Brain microvascular endothelial cell (primary cell): Measurements from ENCODE around the gene STRN.

Source experiments
- DNase-seq: peaks from one replicate; pipeline ENCODE4 v3.0.0-alpha.2; 2020
- H3K27ac ChIP-seq: fragments of 250-450 bp; sonication (Bioruptor Pico); 2 replicates; pipeline ENCODE4 v1.5.1; 2020; ENCODE audit warnings: mild to moderate bottlenecking, moderate library complexity
- H3K27me3 ChIP-seq: fragments of 250-450 bp; sonication (Bioruptor Pico); replicated peaks from 2 replicates; pipeline ENCODE4 v1.5.1; 2020; ENCODE audit warnings: mild to moderate bottlenecking
- H3K36me3 ChIP-seq: fragments of 250-450 bp; sonication (Bioruptor Pico); replicated peaks from 2 replicates; pipeline ENCODE4 v1.5.1; 2020; ENCODE audit warnings: mild to moderate bottlenecking
- H3K4me3 ChIP-seq: 2 replicates; pipeline ENCODE4 v1.5.1; 2011; ENCODE audit warnings: low read depth, mild to moderate bottlenecking, control low read depth, low read length, moderate library complexity
- CTCF ChIP-seq: IDR thresholded peaks from 2 replicates; pipeline ENCODE4 v1.5.1; 2011; ENCODE audit warnings: low read depth, mild to moderate bottlenecking, moderate library complexity, low read length, control low read depth, inconsistent platforms; ENCODE audit errors: missing control alignments
- in situ Hi-C: cut with HindIII; loops from 2 replicates; pipeline ENCODE4 v1.10.0; 2017; ENCODE audit warnings: low sequenced_read_pairs, low pct_ligation_motif_present

The STRN gene

DNA sequence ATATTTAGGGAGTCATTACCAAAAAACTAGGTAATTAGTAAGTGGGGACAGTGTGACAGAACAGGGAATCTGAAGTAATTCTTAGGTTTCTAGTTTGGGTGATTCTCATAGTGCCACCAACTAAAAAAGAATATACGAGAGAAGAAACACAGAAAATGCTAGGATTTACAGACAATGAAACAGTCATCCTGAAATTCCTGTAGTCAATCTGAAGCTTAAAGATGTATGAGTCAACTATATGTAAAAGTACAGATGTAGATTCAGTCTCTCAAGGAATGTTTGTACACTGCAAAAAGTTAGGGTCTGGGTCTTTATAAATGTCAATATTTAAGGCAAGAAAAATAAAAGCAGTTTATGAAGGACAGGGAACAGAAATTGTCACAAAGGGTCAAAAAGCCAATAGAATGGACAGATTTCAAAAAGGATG is 107.0 kb downstream of the STRN start:
- Histone ChIP-seq H3K4me3 (no peak overlapping the region), H3K27ac (no peak overlapping the region), H3K36me3 (peaks cover 4% of the 10 kb centered on the region), H3K27me3 (no peaks in the 10 kb centered on the region)
- no peak for DNase-seq
- in situ Hi-C loops, result no loop called here
- TF ChIP-seq CTCF, result no peak

- in situ Hi-C loops, result no loop called here
- no peak overlapping the region for H3K27ac ChIP-seq
- H3K36me3 ChIP-seq, result peaks cover 4% of the 10 kb centered on the region
- no peak overlapping the region for H3K4me3 ChIP-seq
- TF ChIP-seq CTCF, result no peak
- no peak for DNase-seq
- no peaks in the 10 kb centered on the region for H3K27me3 ChIP-seq
Observed at GRCh38 chr2:36858551-36859365, 107.6 kb downstream of the STRN start.

DNA sequence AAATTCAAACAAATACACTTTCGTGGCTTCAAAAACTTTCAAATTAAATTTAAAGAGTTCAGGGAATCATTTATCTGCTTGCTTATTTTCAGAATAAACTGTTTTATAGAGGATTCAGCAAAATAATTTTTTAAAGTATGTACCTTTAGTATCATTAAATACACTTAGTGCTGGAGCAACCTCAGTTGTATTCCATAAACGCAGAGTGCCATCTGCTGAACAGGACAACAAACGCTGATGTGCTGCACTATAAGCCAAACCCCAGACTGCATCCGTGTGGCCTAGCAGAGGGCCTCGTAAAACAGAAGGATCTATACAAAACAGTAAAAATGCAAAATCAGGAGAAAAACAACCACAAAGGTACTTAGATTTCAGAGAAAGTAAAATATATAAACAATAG is 108.6 kb downstream of the STRN start:
- in situ Hi-C loops, result no loop called here
- Histone ChIP-seq H3K27ac (no peak overlapping the region), H3K4me3 (no peak overlapping the region), H3K36me3 (peaks cover 4% of the 10 kb centered on the region), H3K27me3 (no peaks in the 10 kb centered on the region)
- no peak for TF ChIP-seq CTCF
- DNase-seq, result no peak

DNA sequence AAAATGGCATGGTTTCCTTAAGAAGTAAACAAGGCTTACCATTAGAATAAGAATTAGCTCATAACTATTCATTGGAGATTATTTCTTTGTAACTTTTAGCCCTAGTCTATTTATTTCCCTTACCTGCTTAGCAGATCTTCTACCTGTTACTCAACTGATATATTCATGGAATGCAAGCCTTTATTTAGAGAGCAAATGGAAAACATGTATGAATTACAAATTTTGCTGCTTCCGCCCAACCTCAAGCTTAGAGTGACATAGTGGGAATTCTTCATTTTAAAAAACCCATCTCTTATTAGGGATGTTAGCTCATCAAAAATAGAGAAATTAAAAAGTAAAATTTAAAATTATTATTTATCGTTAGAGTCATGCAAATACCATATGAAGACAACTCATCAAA is 110.9 kb downstream of the STRN start:
- in situ Hi-C loops, result no loop called here
- no peak overlapping the region for H3K27ac ChIP-seq
- H3K36me3 ChIP-seq, result peaks cover 4% of the 10 kb centered on the region
- DNase-seq, result no peak
- no peak for TF ChIP-seq CTCF
- no peak overlapping the region for H3K4me3 ChIP-seq
- H3K27me3 ChIP-seq, result no peaks in the 10 kb centered on the region

DNA sequence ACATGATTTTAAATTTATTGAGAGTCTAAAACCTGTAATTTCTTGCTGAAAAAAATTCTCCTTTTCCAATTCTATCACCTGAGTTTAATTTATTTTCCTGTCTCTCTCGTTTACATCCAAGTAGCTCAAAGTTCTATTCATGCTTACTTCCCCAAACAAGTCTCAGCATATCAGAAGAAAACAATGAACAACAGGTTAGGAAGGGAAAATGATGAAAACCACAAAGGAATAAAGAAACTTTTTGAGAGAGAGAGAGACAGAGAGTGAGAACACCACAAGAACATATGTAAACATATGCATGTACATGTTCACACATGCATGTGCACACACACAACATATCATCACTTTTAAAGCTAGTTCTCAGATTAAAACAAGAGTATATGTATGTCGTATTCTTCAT is 112.1 kb downstream of the STRN start:
- TF ChIP-seq CTCF, result no peak
- DNase-seq, result no peak
- Histone ChIP-seq H3K4me3 (no peak overlapping the region), H3K27me3 (no peaks in the 10 kb centered on the region), H3K36me3 (peaks cover 4% of the 10 kb centered on the region), H3K27ac (no peak overlapping the region)
- in situ Hi-C loops, result no loop called here

GRCh38 chr2:36849265-36849664 is 117.1 kb downstream of the STRN start:
- in situ Hi-C loops, result no loop called here
- no peak overlapping the region for H3K4me3 ChIP-seq
- TF ChIP-seq CTCF, result no peak
- no peaks in the 10 kb centered on the region for H3K27me3 ChIP-seq
- H3K36me3 ChIP-seq, result peaks cover 2% of the 10 kb centered on the region
- no peak overlapping the region for H3K27ac ChIP-seq
- DNase-seq, result no peak
